Measurements from ENCODE around the gene COQ7. TPM values are rescaled to one million over a fixed set of nuclear protein-coding genes. Genes with fewer than 3 reads are reported as not detected.

COQ7 gene
- polyA plus RNA-seq (2012; ENCODE audit: insufficient read depth, insufficient read length): 27.3 TPM

DNA sequence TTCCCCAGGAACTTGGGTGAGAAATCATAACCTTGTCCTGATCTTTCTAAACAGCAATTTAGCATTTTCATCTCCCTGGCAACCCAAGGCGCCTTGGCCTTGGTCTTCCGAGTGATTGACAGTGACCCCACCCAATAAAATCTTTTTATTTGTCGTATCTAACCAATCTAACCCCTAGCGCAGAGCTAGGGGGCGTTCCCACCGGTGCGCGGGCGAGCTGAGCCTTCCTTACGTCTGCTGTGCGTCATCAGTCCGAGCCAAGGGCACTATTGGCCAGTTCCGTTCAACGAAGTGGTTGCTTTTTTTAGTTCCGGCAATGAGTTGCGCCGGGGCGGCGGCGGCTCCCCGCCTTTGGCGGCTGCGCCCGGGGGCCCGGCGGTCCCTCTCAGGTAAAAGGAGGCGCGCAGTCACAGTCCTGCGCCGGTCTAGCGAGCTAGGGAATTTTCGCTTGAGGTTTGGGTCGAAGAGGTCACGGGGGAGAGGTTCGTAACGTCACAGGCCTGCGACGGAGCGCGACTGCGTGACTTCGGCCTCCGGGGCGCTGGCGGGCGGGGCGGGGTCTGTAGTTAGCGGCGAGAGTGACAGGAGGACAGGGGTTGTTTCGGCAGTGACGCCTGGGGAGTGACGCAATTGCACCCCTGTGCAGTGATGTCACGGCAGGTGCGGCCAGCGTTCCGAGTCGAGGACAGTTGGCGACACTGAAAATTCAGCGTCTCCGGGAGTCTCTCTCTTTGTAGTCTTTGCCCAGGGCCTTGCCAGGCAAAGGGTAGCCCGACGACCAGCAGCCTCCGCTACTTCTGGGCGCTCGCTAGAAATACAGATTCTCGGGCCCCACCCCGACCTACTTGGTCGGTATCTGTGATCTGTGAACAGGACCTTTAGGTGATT is at the start of gene COQ7:
Gene COQ7 (plus strand): TSS at position 266 of the 888 bp plus-strand sequence. CDS start 51 bp downstream, at position 317.
- peak; percentile 100 for DNase-seq (ENCODE audit: low read depth, low spot score)
- peak within 1 kb of the TSS; percentile 87 for H3K4me3 ChIP-seq (ENCODE audit: low read length)

DNA sequence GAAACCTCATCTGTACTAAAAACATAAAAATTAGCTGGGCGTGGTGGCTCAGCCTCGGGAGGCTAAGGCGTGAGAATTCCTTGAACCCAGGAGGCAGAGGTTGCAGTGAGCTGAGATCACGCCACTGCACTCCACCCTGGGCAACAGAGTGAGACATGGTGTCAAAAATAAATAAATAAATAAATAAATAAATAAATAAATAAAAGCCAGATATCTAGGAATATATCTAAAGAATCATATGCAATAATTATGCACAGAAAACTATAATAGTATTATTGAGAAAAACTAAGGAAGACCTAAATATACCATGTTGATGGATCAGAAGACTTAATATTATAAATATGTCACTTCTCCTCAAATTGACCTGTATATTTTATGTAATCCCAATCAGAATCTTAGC is 46.7 kb upstream of the COQ7 start:
- H3K4me3 ChIP-seq (ENCODE audit: low read length): no peak overlapping the region
- no peak for DNase-seq (ENCODE audit: low read depth, low spot score)

DNA sequence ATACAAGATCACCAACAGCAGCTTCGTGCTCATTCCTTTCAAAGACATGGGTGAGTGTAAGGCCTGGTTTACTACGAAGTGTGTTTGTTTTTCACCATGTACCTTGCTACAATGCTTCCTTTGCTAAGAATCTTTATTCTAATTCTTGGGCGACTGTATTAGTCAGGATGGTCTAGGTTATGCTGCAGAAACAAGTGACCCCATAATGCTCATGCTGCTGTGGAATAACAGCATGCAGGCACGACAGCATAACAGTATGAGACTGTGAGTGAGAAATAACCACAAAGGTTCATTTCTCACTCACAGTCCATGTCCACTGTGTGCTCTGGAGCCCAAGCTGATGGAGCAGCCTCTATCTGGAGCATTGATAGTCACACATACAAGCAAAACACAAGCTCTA is 45.7 kb upstream of the COQ7 start:
- DNase-seq (ENCODE audit: low read depth, low spot score): no peak

DNA sequence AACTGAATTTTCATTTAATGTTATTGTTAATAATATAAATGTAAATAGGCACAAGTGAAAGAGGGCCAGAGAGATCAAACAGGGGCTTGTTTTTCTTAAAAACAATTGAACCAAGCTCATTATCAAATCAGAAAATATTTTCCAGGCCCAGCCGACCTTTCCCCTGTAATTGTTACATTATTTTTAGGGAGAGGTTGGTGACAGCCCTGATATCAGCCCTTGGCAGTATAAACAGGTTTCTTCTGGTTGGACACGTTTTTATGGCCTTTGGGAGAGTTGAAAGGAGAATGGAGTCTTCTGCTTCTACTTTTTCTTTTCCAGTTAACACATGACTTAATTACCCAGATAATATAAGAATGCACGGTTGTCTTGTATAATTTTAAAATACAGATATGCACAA is 40.0 kb upstream of the COQ7 start:
- no peak overlapping the region for H3K4me3 ChIP-seq (ENCODE audit: low read length)
- DNase-seq (ENCODE audit: low read depth, low spot score): no peak

More for the DNA sequence above, 45.7 kb upstream of the COQ7 start:
- no peak overlapping the region for H3K4me3 ChIP-seq (ENCODE audit: low read length)

DNA sequence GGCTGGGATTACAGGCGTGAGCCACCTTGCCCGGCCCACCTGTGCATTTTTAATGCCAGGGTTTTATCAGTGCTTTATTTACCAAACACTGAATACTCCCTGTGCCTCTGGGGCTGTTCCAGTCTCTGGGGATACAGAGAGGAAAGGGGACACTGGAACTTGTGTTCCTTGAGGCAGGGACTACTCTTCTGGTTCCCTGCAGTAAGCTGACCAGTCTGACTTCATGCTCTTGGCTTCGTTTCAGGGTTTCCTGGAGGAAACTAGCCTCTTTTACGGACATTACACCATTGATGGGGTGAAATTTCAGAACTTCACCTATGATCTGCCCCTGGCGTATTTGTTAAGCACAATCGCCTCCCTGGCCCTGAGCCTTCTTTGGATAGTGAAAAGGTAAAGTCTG is 37.4 kb upstream of the COQ7 start:
- no peak for DNase-seq (ENCODE audit: low read depth, low spot score)
- H3K4me3 ChIP-seq (ENCODE audit: low read length): no peak overlapping the region

DNA sequence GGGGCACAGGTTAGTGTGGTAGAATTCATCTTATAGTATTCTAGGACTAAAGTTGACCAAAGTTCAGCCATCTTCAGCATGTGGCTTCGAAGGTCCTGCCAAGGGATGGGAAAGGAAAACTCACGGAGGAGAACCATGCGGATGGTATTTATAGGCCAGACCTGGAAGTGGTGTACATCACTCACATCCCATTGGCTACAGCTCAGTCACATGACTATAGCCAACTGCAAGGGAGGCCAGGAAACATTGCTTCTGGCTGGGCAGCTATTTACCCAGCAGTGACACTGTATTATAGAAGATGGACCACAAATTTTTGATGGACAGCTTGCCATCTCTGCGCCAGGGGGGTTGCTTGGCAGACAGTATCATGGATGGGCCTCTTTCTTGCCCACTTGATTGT is 35.7 kb upstream of the COQ7 start:
- no peak overlapping the region for H3K4me3 ChIP-seq (ENCODE audit: low read length)
- DNase-seq (ENCODE audit: low read depth, low spot score): no peak

DNA sequence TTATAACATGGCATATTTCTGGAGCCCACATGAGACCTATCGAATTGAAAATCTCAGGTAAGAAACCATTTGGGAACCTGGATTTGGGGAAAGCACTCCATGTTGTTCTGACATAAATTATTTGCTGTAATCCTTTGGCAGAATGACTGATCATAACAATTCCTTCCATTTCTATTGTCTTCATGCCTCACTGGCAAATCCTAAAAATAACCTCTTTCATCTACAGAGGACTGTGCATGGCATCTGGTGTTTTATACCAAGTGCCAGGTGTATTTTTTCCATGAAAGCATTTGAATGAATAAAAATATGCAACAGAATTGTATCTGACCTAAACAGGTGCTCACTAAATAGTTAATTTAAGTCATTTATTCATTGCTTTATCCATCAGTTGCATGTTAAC is 33.7 kb upstream of the COQ7 start:
- no peak for DNase-seq (ENCODE audit: low read depth, low spot score)
- H3K4me3 ChIP-seq (ENCODE audit: low read length): no peak overlapping the region

DNA sequence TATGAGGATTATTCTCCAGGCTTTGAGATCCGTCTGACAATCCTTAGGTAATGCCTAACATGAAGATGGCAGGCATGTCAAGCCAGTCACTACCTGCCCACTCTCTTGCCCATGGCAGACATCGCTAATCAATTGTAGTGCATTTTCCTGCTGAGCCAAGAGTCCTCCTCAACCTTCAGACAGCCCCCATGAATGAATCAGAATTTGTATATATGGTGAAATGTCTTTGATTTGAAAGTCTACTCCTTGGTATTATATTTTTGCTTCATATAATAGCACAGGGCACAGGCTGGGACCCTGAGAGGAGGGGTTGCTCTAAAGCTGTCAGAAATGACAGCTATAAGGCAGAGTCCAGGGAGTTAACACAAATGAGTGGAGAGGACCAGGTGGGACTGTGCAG is 27.0 kb upstream of the COQ7 start:
- DNase-seq (ENCODE audit: low read depth, low spot score): no peak
- H3K4me3 ChIP-seq (ENCODE audit: low read length): no peak overlapping the region

DNA sequence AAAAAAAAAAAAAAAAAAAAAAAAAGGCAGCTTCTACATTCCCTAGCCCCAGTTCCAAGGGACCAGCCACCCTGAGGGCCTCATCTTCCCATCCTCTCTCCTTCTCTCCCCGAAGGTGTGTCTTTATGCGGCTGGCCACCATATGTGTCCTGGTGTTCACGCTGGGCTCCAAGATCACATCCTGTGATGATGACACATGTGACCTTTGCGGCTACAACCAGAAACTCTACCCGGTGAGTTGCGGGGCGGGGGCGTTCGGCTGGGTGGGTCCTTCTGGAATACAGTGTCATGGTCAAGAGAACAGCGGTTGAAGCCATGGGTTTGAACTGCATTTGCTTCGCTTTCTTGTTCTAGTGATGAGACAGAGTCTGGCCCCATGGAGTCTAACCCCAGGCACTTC is 22.6 kb upstream of the COQ7 start:
- H3K4me3 ChIP-seq (ENCODE audit: low read length): no peak overlapping the region
- DNase-seq (ENCODE audit: low read depth, low spot score): no peak

DNA sequence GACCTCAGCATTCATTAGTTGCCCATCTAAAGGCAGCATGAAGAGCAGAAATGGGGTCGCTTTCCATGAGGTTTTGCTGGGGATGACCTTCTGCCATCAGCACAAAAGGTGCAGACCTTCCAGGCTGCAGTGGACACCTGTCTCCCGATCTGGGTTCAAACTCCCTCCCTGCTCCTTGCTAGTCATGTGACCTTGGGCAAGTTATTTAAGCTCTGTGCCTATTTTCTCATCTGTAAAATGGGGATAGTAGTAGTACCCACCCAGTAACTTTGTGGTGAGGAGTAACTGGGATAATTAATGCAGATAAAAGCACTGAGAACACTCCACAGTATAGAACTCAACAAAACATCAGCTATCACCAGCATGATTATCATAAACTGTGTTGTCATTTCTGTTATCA is 21.4 kb upstream of the COQ7 start:
- DNase-seq (ENCODE audit: low read depth, low spot score): no peak
- H3K4me3 ChIP-seq (ENCODE audit: low read length): no peak overlapping the region

DNA sequence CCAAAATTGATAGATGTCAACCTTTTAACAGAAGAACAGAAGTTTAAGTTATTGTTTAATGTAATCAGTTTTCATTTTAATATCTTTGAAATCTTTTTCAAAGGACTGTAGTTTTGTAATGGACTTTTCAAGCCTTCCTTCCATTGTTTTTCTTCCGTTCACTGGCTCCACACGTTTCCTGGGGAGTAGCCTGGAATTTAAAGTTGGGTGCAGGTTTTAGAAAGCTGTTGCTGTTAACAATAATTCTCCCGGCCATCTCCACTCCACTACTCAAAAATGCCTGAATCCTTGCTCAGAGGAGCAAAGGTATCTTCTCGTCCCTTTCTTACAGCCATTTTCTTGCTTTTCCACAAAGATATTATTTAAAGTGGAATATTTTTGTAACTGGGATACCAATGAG is 4.7 kb upstream of the COQ7 start:
- DNase-seq (ENCODE audit: low read depth, low spot score): no peak
- H3K4me3 ChIP-seq (ENCODE audit: low read length): no peak overlapping the region

DNA sequence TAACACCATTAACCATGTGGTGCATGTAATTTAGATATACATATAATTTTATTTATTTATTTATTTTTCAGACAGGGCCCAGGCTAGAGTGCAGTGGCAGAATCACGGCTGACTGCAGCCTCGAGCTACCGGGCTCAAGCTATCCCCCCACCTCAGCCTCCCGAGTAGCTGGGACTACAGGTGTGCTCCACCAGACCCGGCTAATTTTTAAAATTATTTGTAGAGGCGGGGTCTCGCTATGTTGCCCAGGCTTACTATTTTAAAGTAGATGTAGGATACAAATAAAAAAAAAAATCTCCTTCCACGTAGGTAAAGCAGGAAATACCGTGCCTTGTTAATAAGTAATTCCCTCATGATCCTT is 446 bp upstream of the COQ7 start:
- DNase-seq (ENCODE audit: low read depth, low spot score): no peak
- H3K4me3 ChIP-seq (ENCODE audit: low read length): peak overlapping the region; percentile 87

DNA sequence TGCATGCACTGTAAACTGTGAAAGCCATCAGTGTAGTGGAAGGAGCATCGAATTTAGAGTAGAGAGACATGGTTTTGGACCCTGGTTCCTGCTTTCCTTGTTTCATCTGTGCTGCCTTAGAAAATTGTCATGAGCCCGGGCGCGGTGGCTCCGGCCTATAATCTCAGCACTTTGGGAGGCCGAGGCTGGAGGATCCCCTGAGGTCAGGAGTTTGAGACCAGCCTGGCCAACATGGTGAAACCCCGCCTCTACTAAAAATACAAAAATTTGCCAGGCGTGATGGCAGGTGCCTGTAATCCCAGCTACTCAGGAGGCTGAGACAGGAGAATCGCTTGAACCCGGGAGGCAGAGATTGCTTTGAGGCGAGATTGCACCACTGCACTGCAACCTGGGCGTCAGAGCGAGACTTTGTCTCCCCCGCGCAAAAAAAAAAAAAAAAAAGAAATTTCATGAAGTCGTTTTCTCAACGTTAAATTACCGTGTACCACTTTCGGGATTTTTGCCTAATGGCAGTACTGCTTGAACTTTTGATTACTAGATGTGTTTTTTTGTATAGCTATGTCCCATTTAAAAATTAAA is 912 bp downstream of the COQ7 start:
- no peak for DNase-seq (ENCODE audit: low read depth, low spot score)
- peak overlapping the region; percentile 87 for H3K4me3 ChIP-seq (ENCODE audit: low read length)

DNA sequence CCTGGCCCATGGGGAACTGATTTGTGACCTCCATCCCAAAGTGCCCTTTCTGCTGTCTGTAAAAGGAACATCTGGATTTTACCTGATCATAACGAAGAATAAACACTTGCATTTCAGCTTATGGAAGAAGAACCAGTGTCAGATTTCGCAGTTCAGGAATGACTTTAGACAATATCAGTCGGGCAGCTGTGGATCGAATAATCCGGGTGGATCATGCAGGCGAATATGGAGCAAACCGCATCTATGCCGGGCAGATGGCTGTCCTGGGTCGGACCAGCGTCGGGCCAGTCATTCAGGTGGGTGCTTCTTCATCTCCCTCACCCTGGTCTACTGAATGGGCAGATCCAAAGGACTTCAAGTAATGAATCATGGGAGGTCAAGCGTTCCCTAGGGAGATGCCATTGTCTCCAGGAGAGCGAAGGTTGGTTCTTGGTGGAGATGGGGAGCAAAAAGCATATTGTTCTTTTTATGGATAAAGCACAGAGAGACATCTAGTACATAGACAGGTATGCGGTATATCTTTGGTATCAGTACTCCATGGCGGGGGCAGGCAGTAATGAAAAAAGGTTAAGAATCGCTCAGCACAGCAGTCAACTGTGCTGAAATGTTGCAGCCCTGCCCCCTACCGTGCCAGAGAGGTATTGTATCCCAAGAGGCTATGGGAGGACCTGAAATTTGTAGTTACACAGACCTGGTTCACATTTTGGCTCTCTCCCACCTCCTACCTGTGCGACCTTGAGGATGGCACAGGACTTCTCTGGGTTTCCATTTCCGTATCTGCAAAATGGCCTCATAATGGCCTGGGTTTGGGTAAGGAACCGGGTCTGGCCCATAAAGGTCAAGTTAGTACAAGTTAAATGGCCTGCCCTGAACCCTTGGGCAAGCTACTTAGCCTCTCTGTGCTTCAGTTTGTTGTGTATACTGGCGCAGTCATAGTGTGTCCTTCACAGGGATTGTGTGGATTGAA is 4.7 kb downstream of the COQ7 start:
- DNase-seq (ENCODE audit: low read depth, low spot score): peak; percentile 57
- no peak overlapping the region for H3K4me3 ChIP-seq (ENCODE audit: low read length)

DNA sequence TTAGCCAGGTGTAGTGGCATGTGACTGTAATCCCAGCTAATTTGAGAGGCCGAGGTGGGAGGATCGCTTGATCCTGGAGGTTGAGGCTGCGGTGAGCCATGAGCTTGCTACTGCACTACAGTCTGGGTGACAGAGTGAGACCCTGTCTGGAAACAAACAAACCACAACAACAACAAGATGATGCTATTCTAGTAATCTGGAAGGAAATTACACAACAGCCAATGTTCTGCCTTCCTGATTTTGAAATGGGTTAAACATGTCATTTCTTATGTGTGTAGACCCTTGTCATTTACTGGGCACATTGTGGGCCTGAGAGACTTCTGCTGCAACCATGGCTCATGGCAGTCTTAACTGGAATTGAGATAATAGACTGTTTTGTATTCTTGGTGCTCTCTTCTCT is 5.9 kb downstream of the COQ7 start:
- DNase-seq (ENCODE audit: low read depth, low spot score): no peak
- H3K4me3 ChIP-seq (ENCODE audit: low read length): no peak overlapping the region

DNA sequence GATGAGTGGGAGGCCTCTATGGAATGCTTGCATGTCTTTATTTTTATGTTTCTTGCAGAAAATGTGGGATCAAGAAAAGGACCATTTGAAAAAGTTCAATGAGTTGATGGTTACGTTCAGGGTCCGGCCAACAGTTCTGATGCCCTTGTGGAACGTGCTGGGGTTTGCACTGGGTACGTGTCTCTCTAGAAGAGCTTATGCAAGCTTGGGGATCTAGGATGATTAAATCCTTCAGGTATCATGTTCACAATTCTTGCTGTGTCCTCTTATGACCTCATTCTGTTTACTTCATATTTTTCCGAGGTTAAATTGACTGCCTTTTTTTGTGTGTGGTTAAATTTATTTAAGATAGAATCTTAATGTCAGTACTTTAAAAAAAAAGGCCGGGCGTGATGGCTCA is 6.4 kb downstream of the COQ7 start:
- no peak for DNase-seq (ENCODE audit: low read depth, low spot score)
- no peak overlapping the region for H3K4me3 ChIP-seq (ENCODE audit: low read length)

DNA sequence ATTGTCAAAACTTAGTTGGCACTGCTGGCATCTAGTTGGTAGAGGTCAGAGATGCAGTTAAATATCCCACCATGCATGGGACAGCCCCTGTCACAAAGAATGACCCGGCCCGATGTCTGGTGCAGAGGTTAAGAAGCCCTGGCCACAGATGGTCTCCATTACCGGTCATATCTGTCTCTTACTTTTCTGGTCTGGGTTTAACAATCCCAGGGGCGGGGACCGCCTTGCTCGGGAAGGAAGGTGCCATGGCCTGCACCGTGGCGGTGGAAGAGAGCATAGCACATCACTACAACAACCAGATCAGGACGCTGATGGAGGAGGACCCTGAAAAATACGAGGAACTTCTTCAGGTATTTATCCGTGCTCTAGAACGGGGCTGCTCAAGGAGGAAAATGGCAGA is 8.1 kb downstream of the COQ7 start:
- H3K4me3 ChIP-seq (ENCODE audit: low read length): no peak overlapping the region
- no peak for DNase-seq (ENCODE audit: low read depth, low spot score)

DNA sequence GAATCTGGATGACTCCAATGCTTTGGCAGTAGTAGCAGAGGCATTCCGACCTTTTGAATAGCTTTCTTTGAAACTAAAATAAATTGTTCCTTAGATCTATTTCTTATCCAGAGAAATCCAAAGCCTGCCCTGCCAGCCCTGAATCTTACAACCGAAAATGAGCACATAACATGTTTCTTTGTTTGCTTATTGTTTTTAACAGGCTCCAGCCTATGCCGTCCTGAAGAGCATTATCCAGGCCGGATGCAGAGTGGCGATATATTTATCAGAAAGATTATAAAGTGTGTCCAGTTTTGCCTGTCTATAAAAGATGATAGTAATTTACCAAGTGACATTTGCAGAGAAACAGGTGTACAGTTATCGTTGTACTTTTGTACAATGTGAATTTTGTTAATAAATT is 10.5 kb downstream of the COQ7 start:
- DNase-seq (ENCODE audit: low read depth, low spot score): no peak
- H3K4me3 ChIP-seq (ENCODE audit: low read length): no peak overlapping the region

DNA sequence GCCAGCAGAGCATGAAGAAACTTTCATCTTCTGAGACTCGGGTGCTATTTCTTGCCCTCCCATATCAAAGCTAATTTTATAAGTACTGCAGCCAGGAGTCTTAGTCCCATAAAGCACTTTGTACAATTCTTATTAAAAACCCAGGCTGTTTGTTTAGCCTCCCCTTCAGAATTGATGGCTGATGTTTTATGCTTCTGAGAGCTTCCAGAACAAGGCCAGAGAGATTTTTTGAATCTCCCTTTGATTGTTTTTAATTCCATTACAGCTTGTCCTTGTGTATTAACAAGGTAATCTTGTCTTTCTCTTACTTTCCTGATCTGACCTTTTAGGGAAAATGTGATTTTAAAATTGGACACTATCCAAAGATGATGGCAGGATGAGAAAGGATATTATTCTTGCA is 16.3 kb downstream of the COQ7 start:
- no peak for DNase-seq (ENCODE audit: low read depth, low spot score)
- H3K4me3 ChIP-seq (ENCODE audit: low read length): no peak overlapping the region

DNA sequence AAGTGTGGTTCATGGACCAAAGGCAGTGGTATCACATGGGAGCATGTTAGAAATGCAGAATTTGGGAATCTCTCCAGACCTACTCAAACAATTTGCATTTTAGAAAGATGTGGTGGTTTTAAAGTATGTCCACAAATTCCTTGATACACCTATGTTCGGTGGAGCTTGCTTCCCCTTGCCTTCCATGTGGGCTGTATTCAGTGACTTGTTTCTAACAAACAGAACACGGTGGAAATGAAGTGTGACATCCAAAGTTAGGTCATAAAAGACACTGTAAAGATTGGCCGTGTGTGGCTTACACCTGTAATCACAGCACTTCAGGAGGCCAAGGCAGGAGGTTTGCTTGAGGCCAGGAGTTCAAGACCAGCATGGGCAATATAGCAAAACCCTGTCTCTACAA is 16.7 kb downstream of the COQ7 start:
- no peak for DNase-seq (ENCODE audit: low read depth, low spot score)
- no peak overlapping the region for H3K4me3 ChIP-seq (ENCODE audit: low read length)
